Left lung (tissue), 10 donors: ENCODE measurements around the gene PTPRZ1. TPM values are rescaled to one million over a fixed set of nuclear protein-coding genes. Genes with fewer than 3 reads are reported as not detected.

Experiments used
- ATAC-seq: fragments of 200-7000 bp; cut with Tn5 transposase; one replicate; pipeline ENCODE4 v1.9.1; 2020; ENCODE audit warnings: moderate library complexity
- DNase-seq, 4 donors: peaks; one replicate each; pipeline ENCODE4 v3.0.0-alpha.2; 2013 to 2020
- H3K27ac ChIP-seq, 2 donors: fragments of 200-600 bp; sonication (generic) in 1 of 2; one replicate each; pipeline versions ENCODE4 v1.5.0 to v1.8.0; 2020 to 2021
- H3K27me3 ChIP-seq, 2 donors: fragments of 200-600 bp; sonication (generic) in 1 of 2; one replicate each; pipeline versions ENCODE4 v1.5.0 to v1.8.0; 2020 to 2021
- H3K36me3 ChIP-seq, 2 donors: fragments of 200-600 bp; sonication (generic) in 1 of 2; one replicate each; pipeline versions ENCODE4 v1.5.0 to v1.8.0; 2020 to 2021
- H3K4me1 ChIP-seq, 2 donors: fragments of 200-600 bp; one replicate each; pipeline ENCODE4 v1.8.0; 2021
- H3K4me3 ChIP-seq, 2 donors: fragments of 200-600 bp; sonication (generic) in 1 of 2; one replicate each; pipeline versions ENCODE4 v1.5.0 to v1.8.0; 2020 to 2021; ENCODE audit warnings: mild to moderate bottlenecking in 1 of 2
- H3K9me3 ChIP-seq, 2 donors: fragments of 200-600 bp; sonication (generic) in 1 of 2; one replicate each; pipeline versions ENCODE4 v1.5.0 to v1.8.0; 2020 to 2021
- CTCF ChIP-seq, 2 donors: fragments of 200-600 bp; sonication (generic) in 1 of 2; IDR thresholded peaks; one replicate each; pipeline versions ENCODE4 v1.5.0 to v1.8.0; 2021; ENCODE audit warnings: antibody characterized with exemption in 2 of 2
- intact Hi-C, 2 donors: fragments of 100-400 bp; cut with DNase I; formaldehyde crosslinking; loops; one replicate each; pipeline versions ENCODE4 v1.11.2 to v1.14.2; 2022
- polyA plus RNA-seq, 6 donors: library from polyadenylated mRNA; unstranded; fragments of 120-200 nt; gene quantifications; one replicate each; pipeline ENCODE4 v1.2.1, GENCODE V29; 2013; ENCODE audit not compliant: insufficient read length in 6 of 6
- total RNA-seq, 2 donors: library from RNA; stranded (reverse); fragmentation: NEBNext Ultra II Directional; extraction: Animal tissue kit (Norgen Biotek cat#: 25700); gene quantifications; one replicate each; pipeline ENCODE4 v1.2.1, GENCODE V29; 2021
- donor health status: DM: no; HTN: yes; CAD: no.
- donor health status: DM: no; HTN: no; CAD: no.

Gene PTPRZ1
- total and polyA plus RNA-seq, 8 donors: 0.55 to 96.9 (median 68.8) TPM

- ATAC-seq: no peak
- Histone ChIP-seq H3K9me3 (peaks cover 0 to 2% of the 10 kb centered on the region in 2 donors), H3K4me3 (no peak overlapping the region), H3K4me1 (no peaks in the 10 kb centered on the region), H3K27me3 (no peaks in the 10 kb centered on the region), H3K27ac (no peak overlapping the region), H3K36me3 (no peaks in the 10 kb centered on the region)
- TF ChIP-seq CTCF (IDR thresholded peaks at IDR 0.05): no peak
- intact Hi-C loops: no loop called here
- DNase-seq: no peak
Observed at GRCh38 chr7:121960678-121961077, 87.7 kb downstream of the PTPRZ1 start.

GRCh38 chr7:121961089-121961867, 88.3 kb downstream of the PTPRZ1 start:
- no peaks in the 10 kb centered on the region for H3K4me1 ChIP-seq
- no peak for ATAC-seq
- H3K27ac ChIP-seq: no peak overlapping the region
- no peak for DNase-seq
- intact Hi-C loops: no loop called here
- TF ChIP-seq CTCF (IDR thresholded peaks at IDR 0.05): no peak
- no peak overlapping the region for H3K4me3 ChIP-seq
- H3K9me3 ChIP-seq: peaks cover 0 to 2% of the 10 kb centered on the region in 2 donors
- no peaks in the 10 kb centered on the region for H3K36me3 ChIP-seq
- H3K27me3 ChIP-seq: no peaks in the 10 kb centered on the region

- no peak overlapping the region for H3K4me3 ChIP-seq
- H3K4me1 ChIP-seq: no peaks in the 10 kb centered on the region
- ATAC-seq (no peak), DNase-seq (no peak)
- H3K27ac ChIP-seq: no peak overlapping the region
- no peaks in the 10 kb centered on the region for H3K27me3 ChIP-seq
- H3K9me3 ChIP-seq: peaks cover 0 to 2% of the 10 kb centered on the region in 2 donors
- TF ChIP-seq CTCF (IDR thresholded peaks at IDR 0.05): no peak
- intact Hi-C loops: no loop called here
- no peaks in the 10 kb centered on the region for H3K36me3 ChIP-seq
Observed at GRCh38 chr7:121966276-121966934, 93.4 kb downstream of the PTPRZ1 start.

GRCh38 chr7:121966935-121967332, 94.0 kb downstream of the PTPRZ1 start:
- Histone ChIP-seq H3K27me3 (no peaks in the 10 kb centered on the region), H3K36me3 (no peaks in the 10 kb centered on the region), H3K9me3 (peaks cover 0 to 2% of the 10 kb centered on the region in 2 donors), H3K4me3 (no peak overlapping the region), H3K27ac (no peak overlapping the region), H3K4me1 (no peaks in the 10 kb centered on the region)
- ATAC-seq (no peak), DNase-seq (no peak)
- TF ChIP-seq CTCF (IDR thresholded peaks at IDR 0.05): no peak
- intact Hi-C loops: no loop called here

GRCh38 chr7:121985476-121986030, 112.6 kb downstream of the PTPRZ1 start:
- no peaks in the 10 kb centered on the region for H3K27me3 ChIP-seq
- H3K4me1 ChIP-seq: no peaks in the 10 kb centered on the region
- ATAC-seq: no peak
- no peaks in the 10 kb centered on the region for H3K36me3 ChIP-seq
- intact Hi-C loops: no loop called here
- H3K9me3 ChIP-seq: no peaks in the 10 kb centered on the region
- no peak for DNase-seq
- H3K4me3 ChIP-seq: no peak overlapping the region
- H3K27ac ChIP-seq: no peak overlapping the region
- TF ChIP-seq CTCF (IDR thresholded peaks at IDR 0.05): no peak
